ENCODE results near the gene SRRM1. TPM values are rescaled to one million over a fixed set of nuclear protein-coding genes. Genes with fewer than 3 reads are reported as not detected.

Gene SRRM1, protein sequence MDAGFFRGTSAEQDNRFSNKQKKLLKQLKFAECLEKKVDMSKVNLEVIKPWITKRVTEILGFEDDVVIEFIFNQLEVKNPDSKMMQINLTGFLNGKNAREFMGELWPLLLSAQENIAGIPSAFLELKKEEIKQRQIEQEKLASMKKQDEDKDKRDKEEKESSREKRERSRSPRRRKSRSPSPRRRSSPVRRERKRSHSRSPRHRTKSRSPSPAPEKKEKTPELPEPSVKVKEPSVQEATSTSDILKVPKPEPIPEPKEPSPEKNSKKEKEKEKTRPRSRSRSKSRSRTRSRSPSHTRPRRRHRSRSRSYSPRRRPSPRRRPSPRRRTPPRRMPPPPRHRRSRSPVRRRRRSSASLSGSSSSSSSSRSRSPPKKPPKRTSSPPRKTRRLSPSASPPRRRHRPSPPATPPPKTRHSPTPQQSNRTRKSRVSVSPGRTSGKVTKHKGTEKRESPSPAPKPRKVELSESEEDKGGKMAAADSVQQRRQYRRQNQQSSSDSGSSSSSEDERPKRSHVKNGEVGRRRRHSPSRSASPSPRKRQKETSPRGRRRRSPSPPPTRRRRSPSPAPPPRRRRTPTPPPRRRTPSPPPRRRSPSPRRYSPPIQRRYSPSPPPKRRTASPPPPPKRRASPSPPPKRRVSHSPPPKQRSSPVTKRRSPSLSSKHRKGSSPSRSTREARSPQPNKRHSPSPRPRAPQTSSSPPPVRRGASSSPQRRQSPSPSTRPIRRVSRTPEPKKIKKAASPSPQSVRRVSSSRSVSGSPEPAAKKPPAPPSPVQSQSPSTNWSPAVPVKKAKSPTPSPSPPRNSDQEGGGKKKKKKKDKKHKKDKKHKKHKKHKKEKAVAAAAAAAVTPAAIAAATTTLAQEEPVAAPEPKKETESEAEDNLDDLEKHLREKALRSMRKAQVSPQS
- total RNA-seq (100 to 1,000 TPM in 1 of 2 donors, 10 to 100 TPM in 1; 86.4 to 120 TPM), polyA plus RNA-seq (ENCODE audit: insufficient read length in 6 of 6) (100 to 1,000 TPM; 170 to 213 (median 187) TPM)
- long read RNA-seq, donor 1, full-length matches to known transcripts = 19 of 270 reads
- long read RNA-seq, donor 1, partial matches to known transcripts = 251 of 270 reads
- long read RNA-seq, donor 1, other reads (novel, unspliced or antisense) = 0 of 270 reads
- long read RNA-seq, donor 2, partial matches to known transcripts = 134 of 148 reads
- long read RNA-seq, donor 2, other reads (novel, unspliced or antisense) = 0 of 148 reads
- long read RNA-seq, donor 3, partial matches to known transcripts = 68 of 71 reads
- long read RNA-seq, donor 3, other reads (novel, unspliced or antisense) = 0 of 71 reads
- long read RNA-seq, donor 4, partial matches to known transcripts = 42 of 46 reads
- long read RNA-seq, donor 4, other reads (novel, unspliced or antisense) = 3 of 46 reads
- long read RNA-seq, donor 5, full-length matches to known transcripts = 18 of 200 reads
- long read RNA-seq, donor 5, partial matches to known transcripts = 182 of 200 reads
- long read RNA-seq, donor 5, other reads (novel, unspliced or antisense) = 0 of 200 reads
- long read RNA-seq, donor 6, partial matches to known transcripts = 16 of 24 reads
- long read RNA-seq, donor 6, other reads (novel, unspliced or antisense) = 0 of 24 reads
- long read RNA-seq, donor 7, partial matches to known transcripts = 80 of 92 reads
- long read RNA-seq, donor 7, other reads (novel, unspliced or antisense) = 0 of 92 reads
- long read RNA-seq, donor 8, full-length matches to known transcripts = 14 of 61 reads
- long read RNA-seq, donor 8, partial matches to known transcripts = 47 of 61 reads
- long read RNA-seq, donor 8, other reads (novel, unspliced or antisense) = 0 of 61 reads
- long read RNA-seq, donor 9 = 0 reads
- long read RNA-seq, donor 10, partial matches to known transcripts = 44 of 45 reads
- long read RNA-seq, donor 10, other reads (novel, unspliced or antisense) = 1 of 45 reads
- long read RNA-seq, donor 11, transcript SRRM1-210 (2 exons, 817 nt) = major isoform, 5 of 42 reads
- long read RNA-seq, donor 11, partial matches to known transcripts = 29 of 42 reads
- long read RNA-seq, donor 11, other reads (novel, unspliced or antisense) = 0 of 42 reads
- long read RNA-seq, donor 12, full-length matches to known transcripts = 5 of 59 reads
- long read RNA-seq, donor 12, partial matches to known transcripts = 54 of 59 reads
- long read RNA-seq, donor 12, other reads (novel, unspliced or antisense) = 0 of 59 reads

DNA sequence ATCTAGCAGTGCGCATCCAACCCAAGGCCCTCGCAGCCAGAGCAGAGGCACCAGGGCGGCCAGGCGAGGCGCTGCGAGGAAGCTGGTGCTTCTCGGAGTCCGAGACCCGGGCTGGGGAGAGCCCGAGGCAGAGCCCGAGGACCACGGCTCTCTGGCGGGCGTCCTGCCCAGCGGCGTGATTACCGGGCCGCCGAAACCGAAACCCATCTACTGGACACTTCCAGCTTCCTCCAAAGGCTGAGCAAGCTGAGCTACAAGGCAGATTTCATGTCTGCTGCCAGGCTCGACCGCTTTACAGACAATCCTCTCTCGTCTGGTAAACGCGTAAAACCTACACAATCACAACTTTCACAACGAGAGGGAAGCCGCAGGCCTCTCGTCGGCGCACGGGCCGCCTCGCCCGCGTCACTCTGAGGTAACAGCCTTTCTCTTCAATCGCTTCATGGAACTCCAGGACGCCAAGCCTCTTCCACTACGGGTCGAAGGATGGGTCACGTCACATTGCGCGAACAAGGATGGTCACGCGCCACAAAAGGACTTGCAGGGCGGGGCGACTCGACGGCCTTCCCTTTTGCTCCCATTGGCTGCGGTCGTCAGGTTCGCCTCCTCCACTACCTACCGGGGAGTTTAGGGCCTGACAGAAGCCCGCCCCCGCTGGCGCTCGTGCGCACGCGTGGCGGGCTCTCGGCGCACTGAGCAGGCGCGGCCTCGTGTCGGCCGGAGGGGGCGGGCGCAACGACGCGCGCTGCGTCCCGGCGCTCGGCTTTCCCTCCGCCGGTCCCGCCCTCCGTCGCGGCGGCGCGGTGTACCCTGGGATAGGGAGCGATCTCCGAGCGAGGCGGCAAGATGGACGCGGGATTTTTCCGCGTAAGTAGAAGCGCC lies at the start of gene SRRM1:
Gene SRRM1 (plus strand): TSS at position 822 of the 882 bp plus-strand sequence. CDS start 25 bp downstream, at position 847.
- ATAC-seq (peak; percentile 93), DNase-seq (peak; percentile 99 to 100 (median 100))
- no peaks in the 10 kb centered on the region for H3K27me3 ChIP-seq
- H3K4me1 ChIP-seq = peaks cover 16 to 28% of the 10 kb centered on the region in 2 donors
- intact Hi-C loops (cut with DNase I) = no loop called here
- peak within 1 kb of the TSS; percentile 100 for H3K27ac ChIP-seq
- TF ChIP-seq, protein P1, sequence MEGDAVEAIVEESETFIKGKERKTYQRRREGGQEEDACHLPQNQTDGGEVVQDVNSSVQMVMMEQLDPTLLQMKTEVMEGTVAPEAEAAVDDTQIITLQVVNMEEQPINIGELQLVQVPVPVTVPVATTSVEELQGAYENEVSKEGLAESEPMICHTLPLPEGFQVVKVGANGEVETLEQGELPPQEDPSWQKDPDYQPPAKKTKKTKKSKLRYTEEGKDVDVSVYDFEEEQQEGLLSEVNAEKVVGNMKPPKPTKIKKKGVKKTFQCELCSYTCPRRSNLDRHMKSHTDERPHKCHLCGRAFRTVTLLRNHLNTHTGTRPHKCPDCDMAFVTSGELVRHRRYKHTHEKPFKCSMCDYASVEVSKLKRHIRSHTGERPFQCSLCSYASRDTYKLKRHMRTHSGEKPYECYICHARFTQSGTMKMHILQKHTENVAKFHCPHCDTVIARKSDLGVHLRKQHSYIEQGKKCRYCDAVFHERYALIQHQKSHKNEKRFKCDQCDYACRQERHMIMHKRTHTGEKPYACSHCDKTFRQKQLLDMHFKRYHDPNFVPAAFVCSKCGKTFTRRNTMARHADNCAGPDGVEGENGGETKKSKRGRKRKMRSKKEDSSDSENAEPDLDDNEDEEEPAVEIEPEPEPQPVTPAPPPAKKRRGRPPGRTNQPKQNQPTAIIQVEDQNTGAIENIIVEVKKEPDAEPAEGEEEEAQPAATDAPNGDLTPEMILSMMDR (IDR thresholded peaks at IDR 0.05) = peak in 1 of 2 donors; percentile 10
- peak within 1 kb of the TSS; percentile 67 to 94 for H3K4me3 ChIP-seq
- peaks cover 0 to 19% of the 10 kb centered on the region in 2 donors for H3K36me3 ChIP-seq
- no peaks in the 10 kb centered on the region for H3K9me3 ChIP-seq

DNA sequence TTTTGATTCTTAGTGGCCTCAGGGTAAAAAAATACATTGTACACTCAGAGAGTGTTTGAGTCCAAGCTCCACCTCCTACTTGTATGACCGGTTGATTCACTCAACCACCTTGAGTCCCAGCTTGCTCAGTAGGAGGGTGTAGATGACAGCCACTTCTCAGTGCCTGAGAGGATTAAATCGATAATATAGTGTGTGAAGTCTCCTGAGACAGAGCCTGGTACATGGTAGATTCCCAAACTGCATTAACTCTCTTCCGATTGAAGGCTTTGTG lies 48.8 kb upstream of the SRRM1 start:
- TF ChIP-seq, protein P1 (IDR thresholded peaks at IDR 0.05) = no peak
- H3K36me3 ChIP-seq = no peaks in the 10 kb centered on the region
- H3K4me1 ChIP-seq = no peaks in the 10 kb centered on the region
- no peak overlapping the region for H3K4me3 ChIP-seq
- ATAC-seq (peak; percentile 95), DNase-seq (peak in 1 of 4 donors; percentile 69)
- H3K27ac ChIP-seq = no peak overlapping the region
- intact Hi-C loops (cut with DNase I) = no loop called here
- peaks cover 0 to 13% of the 10 kb centered on the region in 2 donors for H3K27me3 ChIP-seq
- no peaks in the 10 kb centered on the region for H3K9me3 ChIP-seq

DNA sequence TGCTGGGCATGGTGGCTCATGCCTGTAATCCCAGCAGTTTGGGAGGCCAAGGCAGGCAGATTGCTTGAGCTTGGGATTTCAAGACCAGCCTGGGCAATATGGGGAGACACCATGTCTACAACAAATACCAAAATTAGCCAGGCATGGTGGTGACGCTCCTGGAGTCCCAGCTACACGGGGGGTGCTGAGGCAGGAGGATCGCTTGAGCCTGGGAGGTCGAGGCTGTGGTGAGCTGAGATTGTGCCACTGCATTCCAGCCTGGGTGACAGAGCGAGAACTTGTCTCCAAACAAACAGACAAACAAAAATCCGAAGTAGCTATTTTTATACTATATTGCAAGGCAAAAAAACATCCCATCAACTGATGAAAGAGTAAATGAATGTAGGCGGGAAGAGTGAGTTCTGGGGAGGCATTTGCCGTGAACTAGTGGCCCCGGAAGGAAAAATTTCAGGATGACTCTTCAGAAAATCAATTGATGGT lies 46.7 kb upstream of the SRRM1 start:
- H3K27ac ChIP-seq = no peak overlapping the region
- no peaks in the 10 kb centered on the region for H3K36me3 ChIP-seq
- H3K4me1 ChIP-seq = no peaks in the 10 kb centered on the region
- TF ChIP-seq, protein P1 (IDR thresholded peaks at IDR 0.05) = no peak
- DNase-seq (no peak), ATAC-seq (no peak)
- H3K9me3 ChIP-seq = no peaks in the 10 kb centered on the region
- peaks cover 0 to 17% of the 10 kb centered on the region in 2 donors for H3K27me3 ChIP-seq
- intact Hi-C loops (cut with DNase I) = no loop called here
- no peak overlapping the region for H3K4me3 ChIP-seq

All from left lung (tissue), 14 donors.